GM19025 (cell line): Measurements from ENCODE around the gene SESN1.

Experiments used
- ATAC-seq: cut with Tn5 transposase; IDR thresholded peaks from one replicate; pipeline ENCODE4 v1.9.1; 2021; ENCODE audit warnings: mild to moderate bottlenecking, low read depth, moderate library complexity; ENCODE audit not compliant: unreplicated experiment

Gene SESN1

GRCh38 chr6:109062216-109062615 is 32.4 kb downstream of the SESN1 start:
- no peak for ATAC-seq

GRCh38 chr6:109060571-109060970 is 34.1 kb downstream of the SESN1 start:
- ATAC-seq = no peak

GRCh38 chr6:109059571-109060021 is 35.0 kb downstream of the SESN1 start:
- ATAC-seq = no peak

- no peak for ATAC-seq
Measured at GRCh38 chr6:109059153-109059552, 35.5 kb downstream of the SESN1 start.

- no peak for ATAC-seq
Measured at GRCh38 chr6:109058620-109059019, 36.0 kb downstream of the SESN1 start.

GRCh38 chr6:109056661-109057060 is 38.0 kb downstream of the SESN1 start:
- no peak for ATAC-seq

GRCh38 chr6:109055771-109056235 is 38.8 kb downstream of the SESN1 start:
- ATAC-seq = no peak

- ATAC-seq = no peak
Measured at GRCh38 chr6:109053336-109053735, 41.3 kb downstream of the SESN1 start.

- ATAC-seq = no peak
Measured at GRCh38 chr6:109052852-109053251, 41.8 kb downstream of the SESN1 start.

- no peak for ATAC-seq
Measured at GRCh38 chr6:109052018-109052651, 42.5 kb downstream of the SESN1 start.

- no peak for ATAC-seq
Measured at GRCh38 chr6:109051301-109052017, 43.2 kb downstream of the SESN1 start.

GRCh38 chr6:109050447-109051102 is 44.1 kb downstream of the SESN1 start:
- no peak for ATAC-seq

- ATAC-seq = no peak
Measured at GRCh38 chr6:109050012-109050411, 44.6 kb downstream of the SESN1 start.

- ATAC-seq = no peak
Measured at GRCh38 chr6:109048670-109049415, 45.8 kb downstream of the SESN1 start.

- no peak for ATAC-seq
Measured at GRCh38 chr6:109048176-109048575, 46.5 kb downstream of the SESN1 start.

GRCh38 chr6:109045493-109045892 is 49.2 kb downstream of the SESN1 start:
- ATAC-seq = no peak

- ATAC-seq = no peak
Measured at GRCh38 chr6:109039795-109040194, 54.9 kb downstream of the SESN1 start.

GRCh38 chr6:109038837-109039398 is 55.7 kb downstream of the SESN1 start:
- ATAC-seq = no peak

GRCh38 chr6:109036574-109037294 is 57.9 kb downstream of the SESN1 start:
- no peak for ATAC-seq

- ATAC-seq = no peak
Measured at GRCh38 chr6:109034526-109034925, 60.1 kb downstream of the SESN1 start.
